Measurements from ENCODE around the gene LUC7L.
A peak's percentile ranks its signal among the peaks of the same experiment; 100 is the strongest.

Gene LUC7L

GRCh38 chr16:228852-229730 lies at the start of gene LUC7L:
Gene LUC7L (minus strand): TSS chr16:229449. CDS start chr16:229339, 110 bp downstream.
- H3K4me3 Mint-ChIP-seq = peak within 1 kb of the TSS; percentile 92
- intact Hi-C loops (cut with micrococcal nuclease) = no loop called here
- peak within 1 kb of the TSS; percentile 94 for H3K27ac Mint-ChIP-seq
- no peaks in the 10 kb centered on the region for H3K27me3 Mint-ChIP-seq
- H3K9me3 Mint-ChIP-seq = no peaks in the 10 kb centered on the region
- peaks cover 51% of the 10 kb centered on the region for H3K36me3 Mint-ChIP-seq (ENCODE audit: low read depth)
- peaks cover 13% of the 10 kb centered on the region for H3K4me1 Mint-ChIP-seq (ENCODE audit: low read depth)

GRCh38 chr16:278863-279366 lies 49.7 kb upstream of the LUC7L start:
- Mint-ChIP-seq H3K27me3 (peaks cover 75% of the 10 kb centered on the region), H3K4me1 (ENCODE audit: low read depth) (peaks cover 6% of the 10 kb centered on the region), H3K4me3 (no peak overlapping the region), H3K9me3 (no peaks in the 10 kb centered on the region), H3K27ac (no peak overlapping the region), H3K36me3 (ENCODE audit: low read depth) (no peaks in the 10 kb centered on the region)
- intact Hi-C loops (cut with micrococcal nuclease) = no loop called here

GRCh38 chr16:276426-277077 lies 47.3 kb upstream of the LUC7L start:
- Mint-ChIP-seq H3K4me3 (peak overlapping the region; percentile 54), H3K27ac (no peak overlapping the region), H3K36me3 (ENCODE audit: low read depth) (no peaks in the 10 kb centered on the region), H3K4me1 (ENCODE audit: low read depth) (peaks cover 6% of the 10 kb centered on the region), H3K27me3 (peaks cover 65% of the 10 kb centered on the region), H3K9me3 (no peaks in the 10 kb centered on the region)
- intact Hi-C loops (cut with micrococcal nuclease) = no loop called here

GRCh38 chr16:275786-276232 lies 46.6 kb upstream of the LUC7L start, which contains the start of gene RGS11:
Gene RGS11 (minus strand): TSS chr16:275944. CDS start chr16:275911, 33 bp downstream.
- intact Hi-C loops (cut with micrococcal nuclease) = no loop called here

GRCh38 chr16:275041-275641 lies 45.9 kb upstream of the LUC7L start:
- Mint-ChIP-seq H3K4me1 (ENCODE audit: low read depth) (peaks cover 6% of the 10 kb centered on the region), H3K27ac (no peak overlapping the region), H3K27me3 (peaks cover 56% of the 10 kb centered on the region), H3K36me3 (ENCODE audit: low read depth) (no peaks in the 10 kb centered on the region), H3K4me3 (peak overlapping the region; percentile 54), H3K9me3 (no peaks in the 10 kb centered on the region)
- intact Hi-C loops (cut with micrococcal nuclease) = no loop called here

More at GRCh38 chr16:275786-276232, 46.6 kb upstream of the LUC7L start, which contains the start of gene RGS11:
- Mint-ChIP-seq H3K4me1 (ENCODE audit: low read depth) (peaks cover 6% of the 10 kb centered on the region), H3K4me3 (peak within 1 kb of the TSS; percentile 54), H3K27ac (no peak within 1 kb of the TSS), H3K27me3 (peaks cover 57% of the 10 kb centered on the region), H3K9me3 (no peaks in the 10 kb centered on the region), H3K36me3 (ENCODE audit: low read depth) (no peaks in the 10 kb centered on the region)

GRCh38 chr16:273547-274421 lies 44.5 kb upstream of the LUC7L start:
- H3K27ac Mint-ChIP-seq = no peak overlapping the region
- intact Hi-C loops (cut with micrococcal nuclease) = no loop called here
- peaks cover 6% of the 10 kb centered on the region for H3K4me1 Mint-ChIP-seq (ENCODE audit: low read depth)
- H3K27me3 Mint-ChIP-seq = peaks cover 45% of the 10 kb centered on the region
- no peaks in the 10 kb centered on the region for H3K9me3 Mint-ChIP-seq
- no peak overlapping the region for H3K4me3 Mint-ChIP-seq
- H3K36me3 Mint-ChIP-seq (ENCODE audit: low read depth) = no peaks in the 10 kb centered on the region

- intact Hi-C loops (cut with micrococcal nuclease) = no loop called here
- no peaks in the 10 kb centered on the region for H3K9me3 Mint-ChIP-seq
Measured at GRCh38 chr16:272633-273546, 43.6 kb upstream of the LUC7L start.

GRCh38 chr16:270381-271255 lies 41.4 kb upstream of the LUC7L start:
- Mint-ChIP-seq H3K9me3 (no peaks in the 10 kb centered on the region), H3K36me3 (ENCODE audit: low read depth) (peaks cover 6% of the 10 kb centered on the region), H3K4me3 (no peak overlapping the region), H3K4me1 (ENCODE audit: low read depth) (peaks cover 6% of the 10 kb centered on the region), H3K27ac (no peak overlapping the region), H3K27me3 (peaks cover 21% of the 10 kb centered on the region)
- intact Hi-C loops (cut with micrococcal nuclease) = no loop called here

More at GRCh38 chr16:272633-273546, 43.6 kb upstream of the LUC7L start:
- Mint-ChIP-seq H3K27ac (no peak overlapping the region), H3K36me3 (ENCODE audit: low read depth) (no peaks in the 10 kb centered on the region), H3K27me3 (peaks cover 39% of the 10 kb centered on the region), H3K4me3 (no peak overlapping the region), H3K4me1 (ENCODE audit: low read depth) (peaks cover 6% of the 10 kb centered on the region)

- peaks cover 9% of the 10 kb centered on the region for H3K27me3 Mint-ChIP-seq
- no peaks in the 10 kb centered on the region for H3K4me1 Mint-ChIP-seq (ENCODE audit: low read depth)
- intact Hi-C loops (cut with micrococcal nuclease) = no loop called here
- no peaks in the 10 kb centered on the region for H3K9me3 Mint-ChIP-seq
- H3K4me3 Mint-ChIP-seq = no peak overlapping the region
- peaks cover 20% of the 10 kb centered on the region for H3K36me3 Mint-ChIP-seq (ENCODE audit: low read depth)
- no peak overlapping the region for H3K27ac Mint-ChIP-seq
Measured at GRCh38 chr16:269061-269796, 40.0 kb upstream of the LUC7L start.

GRCh38 chr16:268141-269053 lies 39.1 kb upstream of the LUC7L start:
- Mint-ChIP-seq H3K9me3 (no peaks in the 10 kb centered on the region), H3K4me1 (ENCODE audit: low read depth) (no peaks in the 10 kb centered on the region), H3K27me3 (peaks cover 3% of the 10 kb centered on the region), H3K36me3 (ENCODE audit: low read depth) (peaks cover 28% of the 10 kb centered on the region), H3K4me3 (no peak overlapping the region), H3K27ac (no peak overlapping the region)
- intact Hi-C loops (cut with micrococcal nuclease) = no loop called here

Measured in dendritic cell treated with granulocyte-macrophage colony-stimulating factor and Interleukin-4, amounts not matched to agents 40 ng/mL and 50 ng/mL, for 4 days (primary cell).